GM12864 (cell line): ENCODE measurements around the gene SMIM12.

Experiments
- DNase-seq: peaks from one replicate; pipeline ENCODE4 v3.0.0-alpha.2; 2011; ENCODE audit warnings: low read depth
- H3K4me3 ChIP-seq: 2 replicates; pipeline ENCODE4 v1.5.1; 2011; ENCODE audit warnings: mild to moderate bottlenecking, low read depth, low read length, control low read depth
- TF ChIP-seq, protein P1 (sequence below): IDR thresholded peaks from 2 replicates; pipeline ENCODE4 v1.5.1; 2011; ENCODE audit warnings: low read depth, mild to moderate bottlenecking, moderate library complexity, low read length, control low read depth, inconsistent platforms; ENCODE audit errors: missing control alignments

Gene SMIM12

DNA sequence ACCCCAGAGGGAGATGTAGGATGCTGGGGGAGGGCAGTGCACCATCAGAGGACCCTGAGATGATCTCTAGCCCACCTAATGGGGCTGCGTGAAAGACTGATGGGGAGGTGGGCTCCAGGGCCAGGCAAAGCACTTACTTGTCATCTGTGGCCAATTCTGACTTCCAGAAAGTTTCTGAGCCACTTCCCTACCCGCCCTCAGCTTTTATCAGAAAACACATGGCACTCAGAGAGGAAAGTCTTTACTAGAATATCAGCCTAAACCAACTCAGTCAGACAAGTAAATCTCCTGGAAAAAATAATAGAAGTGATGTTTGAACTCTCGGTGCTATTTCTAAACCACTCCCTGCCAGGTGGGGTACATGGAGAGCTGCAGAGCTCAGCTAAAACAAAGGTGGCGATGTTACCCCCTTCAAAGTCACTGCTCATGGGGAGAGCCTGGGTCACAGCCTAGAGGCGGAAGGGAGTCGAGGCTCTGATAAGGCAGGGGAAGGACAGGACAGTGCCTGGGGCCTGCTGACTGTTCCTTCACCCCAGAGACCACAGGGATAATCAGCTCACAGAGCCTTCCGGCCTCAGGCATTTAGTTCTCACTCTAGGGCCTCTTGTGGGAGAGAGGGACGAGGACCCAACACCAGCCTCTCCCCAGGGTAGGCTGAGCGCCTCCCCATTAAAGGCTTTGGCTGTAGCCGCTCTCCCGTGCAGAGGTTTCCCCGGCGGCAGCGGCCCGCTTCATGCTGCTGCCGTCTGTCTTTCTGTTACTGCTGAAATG is 14.2 kb downstream of the SMIM12 start:
- no peak for DNase-seq
- no peak overlapping the region for H3K4me3 ChIP-seq
- TF ChIP-seq, protein P1, sequence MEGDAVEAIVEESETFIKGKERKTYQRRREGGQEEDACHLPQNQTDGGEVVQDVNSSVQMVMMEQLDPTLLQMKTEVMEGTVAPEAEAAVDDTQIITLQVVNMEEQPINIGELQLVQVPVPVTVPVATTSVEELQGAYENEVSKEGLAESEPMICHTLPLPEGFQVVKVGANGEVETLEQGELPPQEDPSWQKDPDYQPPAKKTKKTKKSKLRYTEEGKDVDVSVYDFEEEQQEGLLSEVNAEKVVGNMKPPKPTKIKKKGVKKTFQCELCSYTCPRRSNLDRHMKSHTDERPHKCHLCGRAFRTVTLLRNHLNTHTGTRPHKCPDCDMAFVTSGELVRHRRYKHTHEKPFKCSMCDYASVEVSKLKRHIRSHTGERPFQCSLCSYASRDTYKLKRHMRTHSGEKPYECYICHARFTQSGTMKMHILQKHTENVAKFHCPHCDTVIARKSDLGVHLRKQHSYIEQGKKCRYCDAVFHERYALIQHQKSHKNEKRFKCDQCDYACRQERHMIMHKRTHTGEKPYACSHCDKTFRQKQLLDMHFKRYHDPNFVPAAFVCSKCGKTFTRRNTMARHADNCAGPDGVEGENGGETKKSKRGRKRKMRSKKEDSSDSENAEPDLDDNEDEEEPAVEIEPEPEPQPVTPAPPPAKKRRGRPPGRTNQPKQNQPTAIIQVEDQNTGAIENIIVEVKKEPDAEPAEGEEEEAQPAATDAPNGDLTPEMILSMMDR = no peak

DNA sequence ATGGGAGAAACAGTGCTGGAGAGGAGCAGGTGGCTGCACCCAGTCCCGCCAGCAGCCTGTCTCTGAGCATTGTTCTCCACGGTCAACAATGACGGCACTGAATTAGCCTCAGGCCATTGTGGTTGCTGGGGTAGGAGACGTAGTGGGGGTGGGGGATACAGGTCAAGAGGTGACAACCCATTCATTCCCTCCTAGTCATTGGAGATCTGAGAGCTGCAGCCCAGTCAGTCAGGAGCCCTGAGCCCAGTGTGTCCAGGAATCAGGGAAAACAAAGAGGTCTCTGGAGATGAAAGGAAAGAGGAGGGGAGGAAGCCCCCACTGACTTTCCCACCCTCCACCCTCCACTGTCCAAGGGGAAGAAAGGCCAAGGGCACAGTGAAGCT is 15.3 kb downstream of the SMIM12 start:
- no peak overlapping the region for H3K4me3 ChIP-seq
- TF ChIP-seq, protein P1 = no peak
- DNase-seq = no peak

DNA sequence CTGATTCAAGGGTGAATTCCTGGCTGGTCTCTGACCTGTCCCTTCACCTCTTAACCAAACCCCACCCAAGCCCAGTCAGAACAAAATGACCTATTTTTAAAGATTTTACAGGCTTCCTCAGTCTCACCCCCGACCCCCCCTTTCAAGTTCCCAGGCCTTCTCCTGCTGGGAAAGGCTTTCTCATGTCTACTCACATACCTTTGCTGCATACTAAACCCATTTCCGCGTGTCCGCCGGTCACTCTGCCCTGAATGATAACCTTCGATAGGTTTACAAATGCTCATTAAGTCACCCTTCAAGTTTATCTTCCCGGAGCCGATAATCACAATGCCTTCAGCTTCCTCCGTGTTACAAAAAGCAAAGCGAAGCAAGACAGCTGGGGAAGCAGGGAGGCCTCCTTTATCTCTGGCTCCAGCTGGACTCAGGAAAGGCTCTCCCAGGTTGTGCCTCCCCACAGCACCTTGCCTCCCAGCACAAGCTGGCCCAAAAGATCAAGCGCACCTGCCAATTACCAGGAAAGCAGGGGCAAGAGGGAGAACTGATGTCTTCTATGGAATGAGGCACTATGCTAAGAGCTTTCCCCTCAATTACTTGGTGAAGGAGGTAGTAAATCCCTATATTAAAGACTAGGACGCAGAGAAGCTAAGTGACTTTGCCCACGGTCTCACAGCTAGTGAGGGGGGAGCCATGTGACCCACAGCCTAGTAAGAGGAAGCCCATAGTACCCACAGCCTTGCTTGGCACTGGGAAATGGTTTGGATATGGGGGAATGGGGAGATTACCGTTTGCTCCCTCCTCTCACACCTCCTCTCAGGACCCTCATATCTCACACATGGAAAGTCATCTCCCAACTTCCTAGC is 15.9 kb downstream of the SMIM12 start:
- no peak overlapping the region for H3K4me3 ChIP-seq
- TF ChIP-seq, protein P1 = no peak
- no peak for DNase-seq

DNA sequence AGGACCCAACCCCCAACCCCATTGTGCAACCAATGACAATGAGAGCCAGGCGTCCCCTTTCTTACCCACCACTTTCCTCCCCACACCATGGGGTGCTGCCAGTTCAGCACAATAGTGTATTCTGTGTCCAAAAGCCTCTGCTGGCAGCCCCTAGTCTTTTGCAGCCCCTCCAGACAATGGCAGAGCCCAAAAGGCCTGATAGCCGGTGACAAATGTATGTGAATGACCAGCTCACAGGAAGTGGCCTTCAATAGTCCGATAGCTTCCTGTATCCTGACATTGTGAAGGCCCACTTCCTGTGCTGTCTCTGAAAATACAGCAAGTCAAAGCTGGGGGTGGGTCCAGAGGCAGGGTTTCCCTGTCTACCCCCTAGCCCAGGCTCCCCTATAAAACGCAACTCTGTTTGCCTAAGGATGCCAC is 16.6 kb downstream of the SMIM12 start:
- no peak for DNase-seq
- no peak overlapping the region for H3K4me3 ChIP-seq
- TF ChIP-seq, protein P1 = no peak

DNA sequence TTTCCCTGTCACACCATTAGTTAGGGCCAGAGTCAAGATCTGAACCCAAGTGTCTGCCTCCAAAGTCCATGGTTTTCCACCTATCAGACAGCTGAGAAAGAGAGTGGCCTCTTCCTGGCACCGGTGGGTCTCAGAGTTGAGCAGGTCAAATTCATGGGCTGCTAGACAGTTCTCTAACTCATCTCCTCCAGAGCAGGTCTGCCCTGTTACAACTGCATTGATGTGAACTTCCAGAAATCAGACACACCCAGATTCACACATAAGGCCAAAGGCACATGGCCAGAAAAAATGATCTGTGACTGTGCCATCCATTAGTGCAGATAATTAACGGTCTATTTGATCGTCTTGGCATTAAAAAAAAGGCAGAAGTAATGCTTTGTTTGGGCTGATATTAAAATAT is 17.5 kb downstream of the SMIM12 start:
- TF ChIP-seq, protein P1 = no peak
- H3K4me3 ChIP-seq = no peak overlapping the region
- DNase-seq = no peak

DNA sequence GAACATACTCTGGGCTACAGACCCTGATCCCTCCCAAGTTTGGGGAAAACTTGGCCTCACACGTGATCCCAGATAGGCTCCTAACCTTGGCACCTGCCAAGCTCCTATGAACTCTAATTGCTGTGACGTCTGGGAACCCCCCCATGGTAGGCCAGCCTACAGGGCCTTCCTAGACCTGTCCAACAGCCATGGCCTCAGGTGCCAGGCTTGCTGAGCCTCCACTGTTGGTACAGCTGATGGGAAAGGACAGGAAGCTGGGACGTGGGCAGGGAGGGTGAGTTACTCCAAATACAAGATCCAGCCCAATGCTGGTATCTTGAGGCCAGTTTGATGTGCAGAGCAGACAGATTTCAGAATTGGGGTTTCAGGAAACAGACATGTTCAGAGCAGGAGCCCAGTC is 19.1 kb downstream of the SMIM12 start:
- H3K4me3 ChIP-seq = no peak overlapping the region
- TF ChIP-seq, protein P1 = no peak
- DNase-seq = no peak
